Measurements from ENCODE around the gene NUTM2F. TPM values are rescaled to one million over a fixed set of nuclear protein-coding genes. Genes with fewer than 3 reads are reported as not detected.
"Not testable (repeated sequence)": the region's sequence is repeated elsewhere in the genome, so short reads cannot be mapped to it uniquely, and the experiment has no call there.

Gene NUTM2F
- total and polyA plus RNA-seq, 12 donors, result not detected

DNA sequence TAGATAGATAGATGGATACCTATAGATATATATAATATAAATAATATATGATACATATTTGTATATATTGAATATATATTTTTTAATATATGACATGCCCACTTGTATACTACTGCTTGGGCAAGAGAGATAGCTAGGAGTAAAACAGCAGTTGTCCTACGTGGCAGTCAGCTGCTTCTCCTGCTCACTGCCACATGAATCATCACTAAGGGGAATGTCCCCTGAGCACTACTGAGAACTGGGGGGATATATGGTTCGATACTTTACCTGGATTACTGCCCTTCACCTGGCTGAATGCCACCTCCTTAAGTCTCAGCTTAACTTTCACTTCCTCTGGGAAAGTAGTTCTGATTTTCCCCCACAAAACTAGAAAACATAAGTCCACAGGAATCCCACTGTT, 13.3 kb upstream of the NUTM2F start:
- H3K9me3 ChIP-seq (replicated peaks in 1 of 3); H3K4me3 ChIP-seq; H3K27ac ChIP-seq; H3K4me1 ChIP-seq (replicated peaks in 1 of 2); intact Hi-C loops (cut with DNase I); H3K36me3 ChIP-seq (replicated peaks in 1 of 2); H3K27me3 ChIP-seq; DNase-seq: not testable (repeated sequence)
- 65 to 95% (median 76%) methylated on average over 2 of the region's 2 CpGs; no CpG with 5 or more reads in 1 of the 4 donors for WGBS, 4 donors

DNA sequence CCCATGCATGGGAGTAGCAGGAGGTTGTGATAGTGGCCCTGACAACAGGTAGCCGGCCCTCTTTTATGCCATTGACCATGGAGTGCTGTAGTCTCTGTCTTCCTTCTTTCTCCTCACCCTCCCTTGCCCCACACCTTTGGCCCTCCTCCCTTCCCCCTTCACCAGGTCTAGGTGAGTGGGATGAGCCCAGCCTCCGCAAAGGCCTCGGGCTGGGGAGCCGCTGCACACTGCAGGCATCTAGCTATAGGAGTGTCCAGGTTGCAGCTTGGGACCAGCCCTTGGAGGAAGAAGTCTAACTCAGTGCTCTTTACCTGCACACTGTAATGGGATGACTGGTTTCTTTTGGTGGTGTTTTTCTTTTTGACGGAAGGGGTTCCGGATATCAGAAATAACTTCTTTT, 12.3 kb upstream of the NUTM2F start:
- WGBS, 4 donors, result 58 to 100% (median 96%) methylated on average over 4 to 5 of the region's 6 CpGs
- H3K4me1 ChIP-seq (replicated peaks in 1 of 2); H3K27me3 ChIP-seq; DNase-seq; H3K9me3 ChIP-seq (replicated peaks in 1 of 3); H3K4me3 ChIP-seq; H3K27ac ChIP-seq; intact Hi-C loops (cut with DNase I); H3K36me3 ChIP-seq (replicated peaks in 1 of 2): not testable (repeated sequence)

DNA sequence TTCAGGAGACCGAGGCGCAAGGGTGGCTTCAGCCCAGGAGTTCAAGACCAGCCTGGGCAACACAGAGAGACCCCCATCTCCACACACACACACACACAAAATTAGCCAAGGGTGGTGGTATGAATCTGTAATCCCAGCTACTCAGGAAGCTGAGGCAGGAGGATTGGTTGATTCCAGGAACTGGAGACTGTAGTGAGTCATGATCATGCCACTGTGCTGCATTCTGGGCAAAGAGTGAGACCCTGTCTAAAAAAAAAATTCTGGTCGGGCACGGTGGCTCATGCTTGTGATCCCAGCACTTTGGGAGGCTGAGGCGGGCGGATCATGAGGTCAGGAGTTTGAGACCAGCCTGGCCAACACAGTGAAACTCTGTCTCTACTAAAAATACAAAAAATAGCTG, 11.2 kb upstream of the NUTM2F start:
- H3K27ac ChIP-seq; H3K4me1 ChIP-seq (replicated peaks in 1 of 2); H3K9me3 ChIP-seq (replicated peaks in 1 of 3); H3K4me3 ChIP-seq; intact Hi-C loops (cut with DNase I); H3K36me3 ChIP-seq (replicated peaks in 1 of 2); H3K27me3 ChIP-seq; DNase-seq: not testable (repeated sequence)
- 89 to 100% (median 95%) methylated on average over 2 to 6 of the region's 6 CpGs for WGBS, 4 donors

DNA sequence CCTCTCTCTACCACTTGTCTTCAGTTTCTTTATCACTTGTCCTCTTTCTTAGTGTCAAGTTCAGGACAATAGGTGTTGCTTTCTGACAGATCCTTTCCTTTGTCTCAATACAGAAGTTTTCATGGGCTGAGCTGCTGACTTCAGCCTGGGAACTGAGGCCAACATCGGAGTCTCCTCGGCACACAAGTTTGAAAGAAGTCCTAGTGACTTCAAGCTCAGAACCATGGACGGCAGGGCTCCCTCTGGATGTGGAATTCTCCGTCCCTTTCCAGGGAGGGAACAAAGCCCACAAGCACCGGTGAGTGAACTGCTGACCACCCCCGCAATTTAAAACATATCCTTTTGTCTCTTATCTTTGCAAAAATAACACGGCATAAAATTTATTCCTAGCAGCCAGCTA, 10.3 kb upstream of the NUTM2F start:
- DNase-seq; H3K36me3 ChIP-seq (replicated peaks in 1 of 2); intact Hi-C loops (cut with DNase I); H3K4me1 ChIP-seq (replicated peaks in 1 of 2); H3K27me3 ChIP-seq; H3K27ac ChIP-seq; H3K4me3 ChIP-seq; H3K9me3 ChIP-seq (replicated peaks in 1 of 3): not testable (repeated sequence)
- 77 to 86% (median 80%) methylated on average over 6 to 7 of the region's 7 CpGs for WGBS, 4 donors

GRCh38 chr9:94336445-94336844, 8.0 kb upstream of the NUTM2F start:
- H3K4me1 ChIP-seq (replicated peaks in 1 of 2); intact Hi-C loops (cut with DNase I); H3K4me3 ChIP-seq; H3K9me3 ChIP-seq (replicated peaks in 1 of 3); H3K27me3 ChIP-seq; DNase-seq; H3K36me3 ChIP-seq (replicated peaks in 1 of 2); H3K27ac ChIP-seq: not testable (repeated sequence)
- WGBS, 4 donors, result 84 to 94% (median 90%) methylated on average over 2 to 4 of the region's 4 CpGs

DNA sequence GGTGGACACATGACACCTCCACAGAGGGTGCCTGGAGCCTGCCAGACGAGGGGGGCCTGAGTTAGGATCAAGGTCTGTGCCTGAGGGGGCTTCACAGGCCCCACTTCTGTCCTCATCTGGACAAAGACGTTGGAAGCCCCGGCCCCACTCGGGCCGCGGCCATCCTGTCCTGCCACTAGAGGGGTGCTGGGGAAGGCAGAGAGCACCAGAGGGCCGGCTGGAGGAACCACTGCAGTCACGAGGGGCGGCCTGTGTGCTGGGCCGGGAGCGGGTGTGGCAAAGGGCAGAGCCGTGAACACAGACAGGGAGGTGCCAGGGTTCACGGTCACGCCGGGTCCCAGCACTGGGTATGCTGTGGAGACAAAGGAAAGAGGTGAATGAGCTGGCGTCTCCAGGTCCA, 2.9 kb downstream of the NUTM2F start:
- WGBS, 4 donors, result 75 to 98% (median 89%) methylated on average over 8 to 15 of the region's 16 CpGs
- intact Hi-C loops (cut with DNase I); H3K4me1 ChIP-seq (replicated peaks in 1 of 2); H3K36me3 ChIP-seq (replicated peaks in 1 of 2); DNase-seq; H3K27ac ChIP-seq; H3K27me3 ChIP-seq; H3K9me3 ChIP-seq (replicated peaks in 1 of 3); H3K4me3 ChIP-seq: not testable (repeated sequence)

GRCh38 chr9:94323153-94323798, 5.2 kb downstream of the NUTM2F start:
- H3K4me3 ChIP-seq; DNase-seq; H3K27ac ChIP-seq; H3K36me3 ChIP-seq (replicated peaks in 1 of 2); H3K4me1 ChIP-seq (replicated peaks in 1 of 2); intact Hi-C loops (cut with DNase I); H3K27me3 ChIP-seq; H3K9me3 ChIP-seq (replicated peaks in 1 of 3): not testable (repeated sequence)
- 87 to 95% (median 91%) methylated on average over 4 to 13 of the region's 18 CpGs for WGBS, 4 donors

DNA sequence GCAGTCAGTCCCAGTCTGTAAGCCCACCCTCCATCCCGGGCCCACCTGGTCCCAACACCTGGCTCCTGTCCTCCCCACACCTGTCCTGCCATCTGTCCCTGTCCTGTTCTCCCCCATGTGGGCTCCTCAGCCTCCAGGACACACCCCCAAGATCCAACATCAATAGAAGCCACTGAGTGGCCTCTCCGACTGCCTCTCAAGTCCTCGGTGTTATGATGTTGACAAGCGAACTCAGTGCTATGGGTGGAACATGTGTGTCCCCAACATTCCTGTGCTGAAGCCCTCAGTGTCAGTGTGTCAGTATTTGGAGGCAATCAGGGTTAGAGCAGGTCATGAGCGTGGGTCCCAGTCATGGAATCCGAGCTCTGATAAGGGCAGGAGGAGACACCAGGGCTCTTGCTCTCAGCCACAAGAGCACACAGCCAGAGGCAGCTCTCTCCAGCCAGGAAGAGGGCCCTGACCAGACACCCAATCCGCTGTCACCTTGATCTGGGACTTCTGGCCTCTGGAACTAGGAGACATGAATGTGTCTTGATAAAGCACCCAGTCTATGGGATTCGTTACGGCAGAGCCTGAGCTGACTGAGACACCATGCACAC, 6.0 kb downstream of the NUTM2F start:
- H3K27me3 ChIP-seq; H3K4me3 ChIP-seq; H3K36me3 ChIP-seq (replicated peaks in 1 of 2); DNase-seq; intact Hi-C loops (cut with DNase I); H3K9me3 ChIP-seq (replicated peaks in 1 of 3); H3K4me1 ChIP-seq (replicated peaks in 1 of 2); H3K27ac ChIP-seq: not testable (repeated sequence)
- whole genome bisulfite sequencing, 4 donors, result 83 to 96% methylated on average over 4 to 8 of the region's 9 CpGs; no CpG with 5 or more reads in 2 of the 4 donors

GRCh38 chr9:94317949-94318657, 10.3 kb downstream of the NUTM2F start:
- H3K4me1 ChIP-seq (replicated peaks in 1 of 2); H3K36me3 ChIP-seq (replicated peaks in 1 of 2); H3K27me3 ChIP-seq; intact Hi-C loops (cut with DNase I); H3K27ac ChIP-seq; H3K4me3 ChIP-seq; DNase-seq; H3K9me3 ChIP-seq (replicated peaks in 1 of 3): not testable (repeated sequence)
- 83% methylated on average over 1 of the region's 10 CpGs; no CpG with 5 or more reads in 3 of the 4 donors for WGBS, 4 donors

DNA sequence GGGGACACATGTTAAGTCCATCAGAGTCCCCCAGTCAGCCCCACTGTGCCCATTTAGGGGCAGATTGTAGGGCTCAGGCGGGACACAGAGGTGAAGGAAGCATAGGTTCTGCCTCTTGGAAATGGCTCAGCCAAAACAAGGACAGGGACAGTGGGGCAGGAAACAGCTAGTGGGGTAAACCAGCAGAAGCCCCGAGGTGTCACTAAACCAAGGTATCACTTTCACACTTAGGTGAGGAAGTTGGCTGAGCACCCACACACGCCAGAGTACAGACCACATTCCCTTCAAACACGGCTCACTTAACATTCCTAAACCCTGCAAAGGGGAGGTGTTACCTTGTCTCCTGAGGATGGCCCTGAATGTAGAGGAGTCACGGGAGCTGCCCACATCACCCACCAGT, 12.2 kb downstream of the NUTM2F start:
- DNase-seq; H3K4me3 ChIP-seq; H3K9me3 ChIP-seq (replicated peaks in 1 of 3); H3K27me3 ChIP-seq; H3K36me3 ChIP-seq (replicated peaks in 1 of 2); intact Hi-C loops (cut with DNase I); H3K27ac ChIP-seq; H3K4me1 ChIP-seq (replicated peaks in 1 of 2): not testable (repeated sequence)
- WGBS, 4 donors, result 58% methylated on average over 3 of the region's 5 CpGs; no CpG with 5 or more reads in 3 of the 4 donors

Data from adrenal gland (tissue), 12 donors.